Inflammatory macrophage treated with lipopolysaccharide for 4 hours (primary cell): ENCODE measurements around the gene LGALS8.
"Not testable (repeated sequence)": the region's sequence is repeated elsewhere in the genome, so short reads cannot be mapped to it uniquely, and the experiment has no call there.

Experiments
- DNase-seq: peaks from one replicate; pipeline ENCODE4 v3.0.0-alpha.2; 2020

The LGALS8 gene

DNA sequence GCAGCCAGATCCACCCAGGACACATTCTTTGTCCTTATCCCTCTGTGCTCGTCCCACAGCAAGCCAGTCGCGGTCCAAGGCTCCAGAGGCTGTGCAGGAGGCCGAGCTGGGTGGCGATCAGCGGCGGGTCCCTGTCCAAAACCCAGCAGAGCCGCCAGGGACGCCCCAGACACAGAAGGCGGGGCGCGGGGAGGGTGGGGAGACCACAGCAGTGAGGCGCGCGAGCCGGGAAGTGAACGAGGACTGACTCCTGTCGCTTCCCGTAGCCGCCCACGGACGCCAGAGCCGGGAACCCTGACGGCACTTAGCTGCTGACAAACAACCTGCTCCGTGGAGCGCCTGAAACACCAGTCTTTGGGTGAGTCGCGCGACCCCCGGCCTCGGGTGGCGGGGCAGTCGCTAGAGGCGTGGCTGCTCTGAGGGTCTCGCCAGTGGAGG is at the start of gene LGALS8:
TSS of gene LGALS8 (plus strand) at position 279 of the 438 bp plus-strand sequence. CDS start 2,089 bp downstream, outside the sequence.
- peak; percentile 93 for DNase-seq

DNA sequence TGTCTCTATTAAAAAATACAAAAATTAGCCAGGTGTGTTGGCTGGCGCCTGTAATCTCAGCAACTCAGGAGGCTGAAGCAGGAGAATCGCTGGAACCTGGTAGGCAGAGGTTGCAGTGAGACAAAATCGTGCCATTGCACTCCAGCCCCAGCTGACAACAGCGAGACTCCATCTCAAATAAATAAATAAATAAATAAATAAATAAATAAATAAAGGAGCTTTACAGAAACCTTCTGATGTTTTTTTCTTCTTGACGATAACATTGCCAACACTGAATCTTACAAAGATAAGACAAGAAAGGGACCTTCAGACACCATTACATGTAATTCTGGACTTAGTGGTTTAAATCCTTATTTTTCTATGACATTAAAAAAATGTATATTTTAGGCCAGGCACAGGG is 47.8 kb upstream of the LGALS8 start:
- no peak for DNase-seq

DNA sequence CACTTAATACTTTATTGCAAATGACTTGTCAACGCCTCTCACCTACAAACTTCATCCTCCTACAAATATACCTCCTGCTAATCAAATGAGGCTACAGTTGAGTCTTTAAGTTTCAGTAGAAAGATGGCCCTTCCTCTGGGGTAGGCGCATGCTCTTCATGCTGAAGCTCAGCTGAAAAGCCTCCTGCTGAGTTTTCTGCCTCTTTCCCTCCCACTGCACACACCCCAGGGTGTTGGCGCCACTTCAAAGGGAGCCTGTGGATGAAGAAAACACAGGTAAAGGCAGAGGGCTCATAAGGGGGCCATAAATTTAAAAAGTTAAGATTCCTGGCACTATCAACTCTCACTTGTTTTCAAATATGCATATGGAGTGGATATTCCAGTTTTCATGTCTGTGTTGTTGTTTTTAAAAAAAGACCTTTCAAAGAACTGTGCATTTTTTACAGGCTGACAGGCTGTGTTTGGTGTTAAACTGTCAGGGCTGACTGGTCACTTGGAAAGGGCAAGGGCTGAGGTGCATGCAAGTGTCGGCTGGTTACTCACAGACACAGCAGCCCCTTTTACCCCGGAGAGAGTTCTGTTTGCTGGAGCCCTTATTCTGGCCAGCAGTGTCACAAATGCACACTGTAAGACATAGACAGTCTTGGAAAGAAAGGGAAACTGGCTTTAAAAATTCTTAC is 42.9 kb upstream of the LGALS8 start:
- no peak for DNase-seq

DNA sequence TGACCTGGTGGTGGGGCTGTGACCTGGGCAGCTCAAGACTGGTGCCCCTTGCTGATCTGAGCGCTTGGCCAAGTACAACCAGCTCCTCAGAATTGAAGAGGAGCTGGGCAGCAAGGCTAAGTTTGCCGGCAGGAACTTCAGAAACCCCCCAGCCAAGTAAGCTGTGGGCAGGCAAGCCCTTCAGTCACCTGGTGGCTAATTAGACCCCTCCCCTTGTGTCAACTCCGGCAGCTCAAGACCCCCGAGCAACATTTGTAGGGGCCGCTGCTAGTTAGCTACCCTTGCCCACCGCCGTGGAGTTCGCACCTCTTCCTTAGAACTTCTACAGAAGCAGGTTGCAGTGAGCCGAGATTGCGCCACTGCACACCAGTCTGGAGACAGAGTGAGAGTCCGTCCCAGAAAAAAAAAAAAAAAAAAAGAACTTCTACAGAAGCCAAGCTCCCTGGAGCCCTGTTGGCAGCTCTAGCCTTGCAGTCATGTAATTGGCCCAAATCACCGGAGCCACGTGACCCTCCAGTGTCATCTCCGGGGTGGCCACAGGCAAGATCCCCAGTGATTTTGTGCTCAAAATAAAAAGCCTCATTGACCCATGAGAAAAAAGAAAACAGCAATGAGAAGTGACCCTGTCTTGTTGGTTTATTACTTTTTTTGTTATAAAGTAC is 39.3 kb upstream of the LGALS8 start:
- DNase-seq = no peak

GRCh38 chr1:236486356-236487002 is 37.3 kb upstream of the LGALS8 start:
- DNase-seq = no peak

GRCh38 chr1:236489161-236489560 is 34.6 kb upstream of the LGALS8 start:
- not testable (repeated sequence) for DNase-seq

DNA sequence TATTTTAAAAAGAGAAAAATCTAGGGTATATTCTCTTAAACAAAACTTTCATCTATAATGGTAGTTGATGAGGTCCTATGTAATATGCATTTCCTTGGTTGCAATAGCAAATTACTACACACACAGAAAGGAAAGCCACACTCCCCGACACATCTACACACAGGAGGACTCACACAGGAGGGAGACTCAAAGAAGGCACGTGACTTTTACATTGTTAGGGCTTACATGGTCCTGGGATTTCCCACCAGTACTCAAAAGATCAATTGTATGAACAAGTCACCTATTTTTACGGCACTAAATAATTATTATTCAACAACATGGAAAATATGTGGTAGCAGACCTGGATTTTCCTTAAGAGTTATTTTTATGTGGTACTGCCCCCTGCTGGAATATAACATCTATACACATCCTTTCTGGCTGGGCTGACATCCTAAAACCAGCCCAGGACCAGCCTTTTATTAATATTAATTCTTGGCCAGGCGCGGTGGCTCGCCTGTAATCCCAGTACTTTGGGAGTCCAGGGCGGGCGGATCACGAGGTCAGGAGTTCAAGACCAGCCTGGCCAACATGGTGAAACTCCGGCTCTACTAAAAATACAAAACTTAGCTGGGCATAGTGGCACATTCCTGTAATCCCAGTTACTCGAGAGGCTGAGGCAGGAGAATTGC is 33.9 kb upstream of the LGALS8 start:
- peak; percentile 37 for DNase-seq

- DNase-seq = no peak
These were observed 32.2 kb upstream of the LGALS8 start for GRCh38 chr1:236491469-236492136.

- DNase-seq = no peak
These were observed 31.4 kb upstream of the LGALS8 start for GRCh38 chr1:236492378-236492777.

- no peak for DNase-seq
These were observed 29.7 kb upstream of the LGALS8 start for GRCh38 chr1:236494082-236494481.

GRCh38 chr1:236494586-236495466 is 29.0 kb upstream of the LGALS8 start:
- no peak for DNase-seq

DNA sequence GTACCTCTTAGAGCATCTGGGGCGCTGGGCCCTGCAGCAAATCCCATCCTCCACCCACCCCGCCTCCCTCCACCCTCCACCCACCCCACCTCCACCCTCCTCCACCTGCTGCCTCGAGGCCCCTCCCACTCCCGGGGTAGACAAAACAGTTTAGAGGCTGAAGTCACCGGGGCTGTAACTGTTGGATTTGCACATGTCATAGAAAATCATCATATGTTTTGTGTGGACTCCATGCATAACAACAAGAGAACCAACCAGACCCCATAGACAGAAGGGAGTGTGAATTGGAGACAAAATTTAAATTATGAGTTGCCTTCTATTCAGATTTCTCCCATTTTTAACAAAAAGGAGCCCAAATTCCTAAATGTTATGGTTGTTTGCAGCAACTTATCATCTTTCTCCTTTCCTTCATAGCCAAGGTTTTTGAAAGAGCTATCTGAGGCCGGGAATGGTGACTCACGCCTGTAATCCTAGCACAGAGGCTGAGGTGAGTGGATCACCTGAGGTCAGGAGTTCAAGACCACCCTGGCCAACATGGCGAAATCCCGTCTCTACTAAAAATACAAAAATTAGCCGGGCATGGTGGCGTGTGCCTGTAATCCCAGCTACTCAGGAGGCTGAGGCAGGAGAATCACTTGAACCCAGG is 28.2 kb upstream of the LGALS8 start:
- DNase-seq = no peak

- DNase-seq = no peak
These were observed 25.9 kb upstream of the LGALS8 start for GRCh38 chr1:236497908-236498307.

- DNase-seq = no peak
These were observed 22.7 kb upstream of the LGALS8 start for GRCh38 chr1:236501093-236501492.

DNA sequence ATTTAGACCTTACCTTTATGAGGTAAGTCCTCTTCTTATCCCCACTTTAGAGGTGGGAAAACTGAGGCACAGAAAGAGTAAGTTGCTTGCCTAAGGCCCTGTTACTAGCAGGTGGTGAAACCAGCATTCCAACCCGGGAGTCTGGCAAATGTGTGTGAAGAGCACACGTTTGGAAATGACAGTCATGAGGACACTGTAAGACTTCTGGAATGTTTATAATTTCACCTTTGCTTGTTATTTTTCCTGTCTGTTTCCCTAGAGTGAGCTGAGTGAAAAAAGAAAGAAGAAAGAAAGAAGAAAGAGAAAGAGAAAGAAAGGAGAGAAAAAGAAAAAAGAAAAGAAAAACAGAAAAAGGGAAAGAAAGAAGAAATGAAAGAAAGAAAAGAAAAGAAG is 21.2 kb upstream of the LGALS8 start:
- no peak for DNase-seq

DNA sequence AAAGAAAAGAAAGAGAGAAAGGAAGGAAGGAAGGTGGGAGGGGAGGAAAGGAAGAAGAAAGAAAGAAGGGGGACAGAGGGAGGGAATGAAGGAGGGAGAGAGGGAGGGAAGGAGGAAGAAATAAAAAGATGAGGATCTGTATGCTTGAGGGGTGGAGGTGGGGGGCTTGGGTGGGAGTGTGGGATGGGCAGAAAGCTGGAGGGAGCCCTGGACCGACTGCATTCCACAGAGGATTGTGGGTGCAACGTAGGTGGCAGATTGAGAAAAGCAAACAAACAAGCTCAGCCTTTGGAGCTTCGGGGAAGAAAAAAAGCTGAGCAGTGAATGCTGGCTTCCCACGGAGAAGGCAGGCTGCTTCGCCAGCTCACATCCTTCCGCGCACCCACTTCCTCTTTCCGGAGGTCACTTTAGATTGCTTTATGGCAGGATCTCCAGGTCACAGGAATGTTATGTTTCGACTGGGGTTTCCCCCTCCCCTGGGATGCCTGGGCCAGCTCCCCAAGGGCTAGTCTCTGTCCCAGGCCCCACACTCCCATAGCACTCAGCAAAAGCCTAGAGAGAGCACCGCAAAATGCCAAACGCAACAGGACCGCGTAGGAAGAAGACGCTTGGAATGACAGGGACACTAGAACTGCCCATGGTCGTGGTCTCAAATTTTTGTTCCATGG is 20.7 kb upstream of the LGALS8 start:
- DNase-seq = peak; percentile 85

- DNase-seq = not testable (repeated sequence)
These were observed 19.4 kb upstream of the LGALS8 start for GRCh38 chr1:236504338-236504737.

- no peak for DNase-seq
These were observed 16.6 kb upstream of the LGALS8 start for GRCh38 chr1:236507022-236507700.

- no peak for DNase-seq
These were observed 15.2 kb upstream of the LGALS8 start for GRCh38 chr1:236508593-236509027.

GRCh38 chr1:236509203-236509602 is 14.6 kb upstream of the LGALS8 start:
- DNase-seq = no peak
